H1 (cell line): ENCODE data around the gene HLA-E.

Experiments used
- POLR2AphosphoS5 ChIP-seq: IDR thresholded peaks from 2 replicates; pipeline ENCODE4 v1.6.1; 2011; ENCODE audit warnings: low read depth, low read length
- TF ChIP-seq, protein P1 (sequence below), 3 experiments: IDR thresholded peaks; 1 replicate in 2 of 3; 2 replicates in 1 of 3; pipeline versions ENCODE4 v1.5.1 to v1.6.1; 2011; ENCODE audit warnings: low read length in 3 of 3, mild to moderate bottlenecking in 3 of 3, inconsistent platforms in 2 of 3, low read depth in 1 of 3, moderate library complexity in 1 of 3; ENCODE audit not compliant: insufficient read depth in 1 of 3; ENCODE audit errors: control extremely low read depth in 1 of 3

DNA sequence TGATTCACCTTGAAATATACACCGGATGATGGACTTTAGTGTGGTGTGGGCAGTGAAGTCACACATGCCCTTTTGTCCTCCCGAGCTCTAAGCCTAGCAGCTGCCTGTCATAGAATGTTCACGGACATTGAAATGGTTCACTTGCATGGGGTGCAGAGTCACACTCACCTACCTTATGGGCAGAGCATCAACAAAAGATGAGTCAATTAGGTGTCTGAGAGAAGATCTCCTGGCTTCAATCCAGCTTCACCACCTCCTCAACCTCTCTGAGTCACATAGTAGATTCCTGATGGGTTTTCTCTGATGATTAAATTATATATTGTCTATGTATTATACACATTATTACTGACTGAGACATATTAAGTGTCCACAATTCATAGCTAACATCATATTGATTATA, 48.1 kb upstream of the HLA-E start:
- TF ChIP-seq, protein P1, sequence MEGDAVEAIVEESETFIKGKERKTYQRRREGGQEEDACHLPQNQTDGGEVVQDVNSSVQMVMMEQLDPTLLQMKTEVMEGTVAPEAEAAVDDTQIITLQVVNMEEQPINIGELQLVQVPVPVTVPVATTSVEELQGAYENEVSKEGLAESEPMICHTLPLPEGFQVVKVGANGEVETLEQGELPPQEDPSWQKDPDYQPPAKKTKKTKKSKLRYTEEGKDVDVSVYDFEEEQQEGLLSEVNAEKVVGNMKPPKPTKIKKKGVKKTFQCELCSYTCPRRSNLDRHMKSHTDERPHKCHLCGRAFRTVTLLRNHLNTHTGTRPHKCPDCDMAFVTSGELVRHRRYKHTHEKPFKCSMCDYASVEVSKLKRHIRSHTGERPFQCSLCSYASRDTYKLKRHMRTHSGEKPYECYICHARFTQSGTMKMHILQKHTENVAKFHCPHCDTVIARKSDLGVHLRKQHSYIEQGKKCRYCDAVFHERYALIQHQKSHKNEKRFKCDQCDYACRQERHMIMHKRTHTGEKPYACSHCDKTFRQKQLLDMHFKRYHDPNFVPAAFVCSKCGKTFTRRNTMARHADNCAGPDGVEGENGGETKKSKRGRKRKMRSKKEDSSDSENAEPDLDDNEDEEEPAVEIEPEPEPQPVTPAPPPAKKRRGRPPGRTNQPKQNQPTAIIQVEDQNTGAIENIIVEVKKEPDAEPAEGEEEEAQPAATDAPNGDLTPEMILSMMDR (IDR thresholded peaks at IDR 0.05; ENCODE audit: control extremely low read depth in 1 of 3, insufficient read depth in 1 of 3, low read depth in 1 of 3, low read length in 3 of 3), result no peak
- no peak for TF ChIP-seq POLR2AphosphoS5
